ENCODE data around the gene FGFRL1. TPM values are rescaled to one million over a fixed set of nuclear protein-coding genes. Genes with fewer than 3 reads are reported as not detected.

The FGFRL1 gene
- polyA plus RNA-seq, 4 donors: 33.3 to 45.2 (median 35.5) TPM

GRCh38 chr4:1021386-1022050 is 10.1 kb downstream of the FGFRL1 start:
- no peak for DNase-seq (ENCODE audit: low read depth in 4 of 4, low spot score in 3 of 4)

GRCh38 chr4:1022051-1022738 is 10.8 kb downstream of the FGFRL1 start:
- no peak for DNase-seq (ENCODE audit: low read depth in 4 of 4, low spot score in 3 of 4)

- DNase-seq (ENCODE audit: low read depth in 4 of 4, low spot score in 3 of 4): no peak
These were observed 11.3 kb downstream of the FGFRL1 start for GRCh38 chr4:1022739-1023066.

- no peak for DNase-seq (ENCODE audit: low read depth in 4 of 4, low spot score in 3 of 4)
These were observed 11.7 kb downstream of the FGFRL1 start for GRCh38 chr4:1023075-1023640.

GRCh38 chr4:1023895-1024740 is 12.7 kb downstream of the FGFRL1 start:
- DNase-seq (ENCODE audit: low read depth in 4 of 4, low spot score in 3 of 4): no peak

- DNase-seq (ENCODE audit: low read depth in 4 of 4, low spot score in 3 of 4): no peak
These were observed 13.6 kb downstream of the FGFRL1 start for GRCh38 chr4:1024882-1025545.

GRCh38 chr4:1026115-1026514 is 14.7 kb downstream of the FGFRL1 start:
- DNase-seq (ENCODE audit: low read depth in 4 of 4, low spot score in 3 of 4): no peak

GRCh38 chr4:1027219-1027914 is 15.9 kb downstream of the FGFRL1 start:
- DNase-seq (ENCODE audit: low read depth in 4 of 4, low spot score in 3 of 4): no peak

GRCh38 chr4:1027915-1028238 is 16.5 kb downstream of the FGFRL1 start:
- no peak for DNase-seq (ENCODE audit: low read depth in 4 of 4, low spot score in 3 of 4)

- no peak for DNase-seq (ENCODE audit: low read depth in 4 of 4, low spot score in 3 of 4)
These were observed 17.3 kb downstream of the FGFRL1 start for GRCh38 chr4:1028574-1029220.

GRCh38 chr4:1029529-1029928 is 18.1 kb downstream of the FGFRL1 start:
- DNase-seq (ENCODE audit: low read depth in 4 of 4, low spot score in 3 of 4): no peak

- no peak for DNase-seq (ENCODE audit: low read depth in 4 of 4, low spot score in 3 of 4)
These were observed 18.6 kb downstream of the FGFRL1 start for GRCh38 chr4:1030031-1030430.

GRCh38 chr4:1030559-1030958 is 19.1 kb downstream of the FGFRL1 start:
- DNase-seq (ENCODE audit: low read depth in 4 of 4, low spot score in 3 of 4): no peak

GRCh38 chr4:1031346-1031745 is 19.9 kb downstream of the FGFRL1 start:
- DNase-seq (ENCODE audit: low read depth in 4 of 4, low spot score in 3 of 4): no peak

- no peak for DNase-seq (ENCODE audit: low read depth in 4 of 4, low spot score in 3 of 4)
These were observed 20.8 kb downstream of the FGFRL1 start for GRCh38 chr4:1031956-1032795.

- DNase-seq (ENCODE audit: low read depth in 4 of 4, low spot score in 3 of 4): no peak
These were observed 21.4 kb downstream of the FGFRL1 start for GRCh38 chr4:1032861-1033260.

GRCh38 chr4:1033840-1034551 is 22.6 kb downstream of the FGFRL1 start:
- no peak for DNase-seq (ENCODE audit: low read depth in 4 of 4, low spot score in 3 of 4)

GRCh38 chr4:1035510-1035909 is 24.1 kb downstream of the FGFRL1 start:
- no peak for DNase-seq (ENCODE audit: low read depth in 4 of 4, low spot score in 3 of 4)
